HepG2 (cell line): ENCODE measurements around the gene NR5A2. TPM values are rescaled to one million over a fixed set of nuclear protein-coding genes. Genes with fewer than 3 reads are reported as not detected.

Experiments used
- ATAC-seq: fragments of 200-7000 bp; cut with Tn5 transposase; 3 replicates; pipeline ENCODE4 v1.9.1; 2020; ENCODE audit warnings: mild to moderate bottlenecking, moderate library complexity
- BruUV-seq: library from RNA; stranded (reverse); fragments of 400-500 nt; replicated peaks from 2 replicates; lab custom pipeline; 2021; lab: Mats Ljungman, UMichigan
- CTCF ChIA-PET: fragments of 300-600 bp; formaldehyde crosslinking; extraction: SDS; loops from one replicate; lab custom pipeline; 2021; ENCODE audit warnings: low total read pairs, inconsistent platforms, low intra/inter-chr PET ratio; lab: Yijun Ruan, JAX
- POLR2A ChIA-PET: fragments of 350-600 bp; sonication (Branson Sonifier 250); formaldehyde crosslinking; loops from one replicate; lab custom pipeline; 2020; ENCODE audit warnings: antibody characterized with exemption, inconsistent platforms; lab: Yijun Ruan, JAX
- DNase-seq: peaks from one replicate; pipeline ENCODE4 v3.0.0-alpha.2; 2015; ENCODE audit warnings: low spot score
- FAIRE-seq: peaks from 3 replicates; lab custom pipeline; 2011; peaks lifted over from hg19 to GRCh38; lab: Jason Lieb, UNC
- H2AFZ ChIP-seq: one replicate; pipeline ENCODE4 v1.6.1; 2011; ENCODE audit warnings: low read length, inconsistent platforms
- H3K27ac ChIP-seq: fragments of 300-600 bp; 3 replicates; pipeline ENCODE4 v1.8.0; 2011; ENCODE audit warnings: mixed run types, mild to moderate bottlenecking, mixed read lengths, low read length, inconsistent platforms; ENCODE audit not compliant: insufficient read depth; ENCODE audit errors: extremely low read length
- H3K27me3 ChIP-seq, 2 experiments: fragments of 200-600 bp in 1 of 2; 2 replicates in 1 of 2; 3 replicates in 1 of 2; pipeline versions ENCODE4 v1.6.0 to v1.8.0; 2011; ENCODE audit warnings: low read length in 2 of 2, mild to moderate bottlenecking in 2 of 2, moderate library complexity in 2 of 2, inconsistent platforms in 1 of 2; ENCODE audit not compliant: insufficient read depth in 2 of 2, control insufficient read depth in 1 of 2
- H3K36me3 ChIP-seq, 2 experiments: fragments of 200-600 bp in 1 of 2; replicated peaks in 1 of 2; 2 replicates in 1 of 2; 3 replicates in 1 of 2; pipeline versions ENCODE4 v1.5.1 to v1.8.0; 2011; ENCODE audit warnings: low read length in 2 of 2, inconsistent platforms in 1 of 2; ENCODE audit not compliant: insufficient read depth in 2 of 2, control insufficient read depth in 1 of 2
- H3K4me1 ChIP-seq: 2 replicates; pipeline ENCODE4 v1.5.1; 2012; ENCODE audit warnings: low read length, inconsistent platforms; ENCODE audit not compliant: insufficient read depth
- H3K4me2 ChIP-seq: 2 replicates; pipeline ENCODE4 v1.6.0; 2011; ENCODE audit warnings: low read depth, low read length, inconsistent platforms
- H3K4me3 ChIP-seq, 3 experiments: fragments of 200-600 bp in 1 of 3; sonication (generic), shearing (Covaris generic) in 1 of 3; replicated peaks in 1 of 3; 2 replicates each; pipeline ENCODE4 v1.5.1; 2011 to 2016; ENCODE audit warnings: low read length in 3 of 3, inconsistent platforms in 2 of 3, low read depth in 2 of 3, mild to moderate bottlenecking in 2 of 3, control low read depth in 1 of 3, mixed read lengths in 1 of 3; ENCODE audit not compliant: insufficient read depth in 1 of 3
- H3K79me2 ChIP-seq: one replicate; pipeline ENCODE4 v1.6.1; 2011; ENCODE audit warnings: low read length, inconsistent platforms; ENCODE audit not compliant: insufficient read depth
- H3K9ac ChIP-seq: 2 replicates; pipeline ENCODE4 v1.6.0; 2011; ENCODE audit warnings: mild to moderate bottlenecking, low read depth, low read length, inconsistent platforms; ENCODE audit not compliant: insufficient read depth
- H3K9me3 ChIP-seq: 2 replicates; pipeline ENCODE4 v1.5.1; 2012; ENCODE audit warnings: mild to moderate bottlenecking, low read length
- H4K20me1 ChIP-seq: 2 replicates; pipeline ENCODE4 v1.6.0; 2011; ENCODE audit warnings: inconsistent platforms, mild to moderate bottlenecking, low read length, moderate library complexity; ENCODE audit not compliant: insufficient read depth
- ATF7 ChIP-seq, 2 experiments: fragments of 450-650 bp in 1 of 2; sonication (generic) in 1 of 2; formaldehyde crosslinking in 1 of 2; IDR thresholded peaks; 2 replicates each; pipeline versions ENCODE4 v1.4.0 to v1.6.1; 2016 to 2020; ENCODE audit warnings: antibody characterized with exemption in 1 of 2, mild to moderate bottlenecking in 1 of 2, missing genetic modification reagents in 1 of 2
- GABPB1 ChIP-seq: IDR thresholded peaks from 2 replicates; pipeline ENCODE4 v1.6.1; 2016; ENCODE audit warnings: mild to moderate bottlenecking, missing genetic modification reagents, moderate library complexity, missing compliant biosample characterization
- MED8 ChIP-seq: sonication (generic); formaldehyde crosslinking; IDR thresholded peaks from 2 replicates; pipeline ENCODE4 v1.8.1; 2023; ENCODE audit warnings: mild to moderate bottlenecking, missing genetic modification reagents; ENCODE audit not compliant: insufficient replicate concordance
- RBFOX2 ChIP-seq: fragments of 200-400 bp; formaldehyde crosslinking; IDR thresholded peaks from 2 replicates; pipeline ENCODE4 v1.6.1; 2017; ENCODE audit warnings: low read depth, mild to moderate bottlenecking, low read length
- TCF12 ChIP-seq, 2 experiments: fragments of 450-650 bp in 1 of 2; sonication (generic) in 1 of 2; formaldehyde crosslinking in 1 of 2; IDR thresholded peaks; 2 replicates each; pipeline versions ENCODE4 v1.6.1 to v1.8.0; 2017 to 2022; ENCODE audit warnings: antibody characterized with exemption in 1 of 2, mild to moderate bottlenecking in 1 of 2, missing genetic modification reagents in 1 of 2, moderate library complexity in 1 of 2
- ZNF18 ChIP-seq: sonication (generic); formaldehyde crosslinking; IDR thresholded peaks from 2 replicates; pipeline ENCODE4 v1.8.0; 2022; ENCODE audit warnings: mild to moderate bottlenecking, missing genetic modification reagents; ENCODE audit not compliant: insufficient replicate concordance
- ZNF629 ChIP-seq: sonication (generic); formaldehyde crosslinking; conservative IDR thresholded peaks from 2 replicates; pipeline ENCODE4 v1.5.0; 2020; ENCODE audit warnings: missing genetic modification reagents
- ZNF703 ChIP-seq: sonication (generic); formaldehyde crosslinking; IDR thresholded peaks from 2 replicates; pipeline ENCODE4 v1.5.1; 2020; ENCODE audit warnings: missing genetic modification reagents, mild to moderate bottlenecking, moderate library complexity, borderline replicate concordance
- ZNF83 ChIP-seq: sonication (generic); formaldehyde crosslinking; IDR thresholded peaks from 2 replicates; pipeline ENCODE4 v1.4.0; 2020; ENCODE audit warnings: missing genetic modification reagents, mild to moderate bottlenecking, borderline replicate concordance
- WGBS: methylation state at CpG from one replicate; pipeline ENCODE4 v1.1.6; 2017; ENCODE audit warnings: low lambda C conversion rate; 5-methylcytosine and 5-hydroxymethylcytosine counted together
- in situ Hi-C: cut with HindIII; loops from 2 replicates; pipeline ENCODE4 v1.10.0; 2017; ENCODE audit warnings: low pct_unique_long_range_greater_than_20kb; ENCODE audit not compliant: extremely low pct_ligation_motif_present
- intact Hi-C: fragments of 100-400 bp; cut with micrococcal nuclease; formaldehyde crosslinking; loops from one replicate; pipeline ENCODE4 v1.10.0; 2022; ENCODE audit not compliant: unreplicated experiment
- polyA plus RNA-seq, 8 experiments: library from polyadenylated mRNA; depleted of rRNA in 3 of 8; stranded (reverse) in 7 of 8; unstranded in 1 of 8; fragments of >200 nt; fragmentation: Illumina TruSeq in 4 of 8; extraction: Trizol in 4 of 8; gene quantifications; 2 replicates each; pipeline versions ENCODE4 v1.2.1 to v1.2.3, GENCODE V29; 2011 to 2016; ENCODE audit warnings: low read depth in 4 of 8, missing spikeins in 1 of 8, mixed read lengths in 1 of 8; ENCODE audit not compliant: insufficient read depth in 1 of 8
- total RNA-seq, 5 experiments: library from RNA; depleted of rRNA; stranded (reverse); fragments of >200 nt; fragmentation: Illumina TruSeq; extraction: Trizol; gene quantifications; 2 replicates each; pipeline ENCODE4 v1.2.3, GENCODE V29; 2016; ENCODE audit warnings: low read depth in 1 of 5

Gene NR5A2
- total and polyA plus RNA-seq, 2 of the 13 experiments (the other 11 are each of a cell fraction or from before 2014, with no cell fraction given) = 0.24 to 2.8 TPM

GRCh38 chr1:200115532-200115931, 88.0 kb downstream of the NR5A2 start:
- POLR2A ChIA-PET = no interaction called here
- H3K9ac ChIP-seq = no peak overlapping the region
- H3K27me3 ChIP-seq = no peaks in the 10 kb centered on the region
- WGBS = 93% methylated on average over 1 of the region's 1 CpG
- no peaks in the 10 kb centered on the region for H3K79me2 ChIP-seq
- TF ChIP-seq ATF7 (IDR thresholded peaks at IDR 0.05) (no peak), ATF7 (CRISPR knock-in tag; IDR thresholded peaks at IDR 0.05) (no peak), ZNF18 (CRISPR knock-in tag) (no peak), MED8 (no peak), GABPB1 (CRISPR knock-in tag) (no peak), ZNF629 (CRISPR knock-in tag) (no peak), TCF12 (IDR thresholded peaks at IDR 0.05) (no peak), TCF12 (CRISPR knock-in tag; IDR thresholded peaks at IDR 0.05) (no peak), RBFOX2 (no peak), ZNF703 (CRISPR knock-in tag) (no peak), ZNF83 (no peak)
- CTCF ChIA-PET = no interaction called here
- H3K4me3 ChIP-seq = no peak overlapping the region
- intact Hi-C loops = no loop called here
- in situ Hi-C loops = no loop called here
- peak; percentile 18 for FAIRE-seq
- BruUV-seq = no TSS peak
- no peaks in the 10 kb centered on the region for H4K20me1 ChIP-seq
- DNase-seq = no peak
- no peak overlapping the region for H2AFZ ChIP-seq
- no peak for ATAC-seq
- peaks cover 17% of the 10 kb centered on the region for H3K4me1 ChIP-seq
- no peaks in the 10 kb centered on the region for H3K9me3 ChIP-seq
- no peak overlapping the region for H3K4me2 ChIP-seq
- H3K27ac ChIP-seq = no peak overlapping the region
- H3K36me3 ChIP-seq = no peaks in the 10 kb centered on the region
